ENCODE results near the gene KHK.

The KHK gene

GRCh38 chr2:27086724-27087593 lies at the start of gene KHK:
Gene KHK, plus strand, starts transcription at chr2:27086772. Its CDS starts 488 bp downstream, at chr2:27087260.
- no peak for DNase-seq (ENCODE audit: low read depth)

- no peak for DNase-seq (ENCODE audit: low read depth)
Measured at GRCh38 chr2:27038012-27038411, 48.6 kb upstream of the KHK start.

GRCh38 chr2:27038631-27039339 lies 47.8 kb upstream of the KHK start:
- DNase-seq (ENCODE audit: low read depth), result no peak

GRCh38 chr2:27039426-27039825 lies 47.1 kb upstream of the KHK start:
- DNase-seq (ENCODE audit: low read depth), result no peak

GRCh38 chr2:27039871-27040270 lies 46.7 kb upstream of the KHK start:
- DNase-seq (ENCODE audit: low read depth), result no peak

- DNase-seq (ENCODE audit: low read depth), result no peak
Measured at GRCh38 chr2:27040282-27040681, 46.3 kb upstream of the KHK start.

- no peak for DNase-seq (ENCODE audit: low read depth)
Measured at GRCh38 chr2:27041752-27042151, 44.8 kb upstream of the KHK start.

GRCh38 chr2:27042159-27042661 lies 44.4 kb upstream of the KHK start:
- no peak for DNase-seq (ENCODE audit: low read depth)

- DNase-seq (ENCODE audit: low read depth), result no peak
Measured at GRCh38 chr2:27042985-27043634, 43.5 kb upstream of the KHK start.

GRCh38 chr2:27049422-27050280 lies 36.9 kb upstream of the KHK start:
- no peak for DNase-seq (ENCODE audit: low read depth)

GRCh38 chr2:27050281-27050995 lies 36.1 kb upstream of the KHK start:
- peak; percentile 84 for DNase-seq (ENCODE audit: low read depth)

- DNase-seq (ENCODE audit: low read depth), result peak; percentile 71
Measured at GRCh38 chr2:27050996-27051901, 35.3 kb upstream of the KHK start, which contains the start of gene AGBL5. Gene AGBL5, plus strand, starts transcription at chr2:27051668. Its CDS starts 1,291 bp downstream, at chr2:27052959.

GRCh38 chr2:27051902-27052645 lies 34.5 kb upstream of the KHK start:
- DNase-seq (ENCODE audit: low read depth), result no peak

GRCh38 chr2:27053321-27053720 lies 33.3 kb upstream of the KHK start:
- no peak for DNase-seq (ENCODE audit: low read depth)

- no peak for DNase-seq (ENCODE audit: low read depth)
Measured at GRCh38 chr2:27053776-27054175, 32.8 kb upstream of the KHK start.

- DNase-seq (ENCODE audit: low read depth), result no peak
Measured at GRCh38 chr2:27054721-27055120, 31.9 kb upstream of the KHK start.

GRCh38 chr2:27057184-27057583 lies 29.4 kb upstream of the KHK start:
- DNase-seq (ENCODE audit: low read depth), result no peak

GRCh38 chr2:27058210-27058609 lies 28.4 kb upstream of the KHK start:
- DNase-seq (ENCODE audit: low read depth), result no peak
